CD4-positive, alpha-beta T cell (primary cell): ENCODE measurements around the gene AXIN1. TPM values are rescaled to one million over a fixed set of nuclear protein-coding genes. Genes with fewer than 3 reads are reported as not detected.

ENCODE experiments used
- ATAC-seq: fragments of 200-7000 bp; cut with Tn5 transposase; one replicate; pipeline ENCODE4 v1.10.0; 2022; ENCODE audit warnings: mild to moderate bottlenecking; ENCODE audit not compliant: poor library complexity
- CTCF ChIA-PET: fragments of 350-600 bp; sonication (Branson Sonifier 250); formaldehyde crosslinking; loops from one replicate; lab custom pipeline; 2021; ENCODE audit warnings: antibody characterized with exemption, inconsistent platforms; lab: Charles Lee
- POLR2A ChIA-PET: fragments of 350-600 bp; sonication (Branson Sonifier 250); formaldehyde crosslinking; loops from one replicate; lab custom pipeline; 2021; ENCODE audit warnings: antibody characterized with exemption, inconsistent platforms; lab: Charles Lee
- DNase-seq, 14 experiments: peaks; one replicate each; pipeline ENCODE4 v3.0.0-alpha.2; 2013 to 2020; ENCODE audit warnings: mixed read lengths in 2 of 14
- H3K27ac ChIP-seq, 2 donors: one replicate each; pipeline versions ENCODE4 v1.5.1 to v1.7.0; 2013; ENCODE audit warnings: low read length in 2 of 2, low read depth in 1 of 2, mild to moderate bottlenecking in 1 of 2
- H3K27me3 ChIP-seq, 2 experiments: 1 replicate in 1 of 2; 2 replicates in 1 of 2; pipeline versions ENCODE4 v1.6.1 to v1.7.0; 2013; ENCODE audit warnings: low read length in 2 of 2, control low read depth in 1 of 2, mild to moderate bottlenecking in 1 of 2, moderate library complexity in 1 of 2; ENCODE audit not compliant: insufficient read depth in 2 of 2, control insufficient read depth in 1 of 2
- H3K36me3 ChIP-seq: one replicate; pipeline ENCODE4 v1.6.1; 2013; ENCODE audit warnings: low read length, control low read depth; ENCODE audit not compliant: insufficient read depth
- H3K4me1 ChIP-seq: one replicate; pipeline ENCODE4 v1.6.1; 2013; ENCODE audit warnings: low read length, control low read depth; ENCODE audit not compliant: insufficient read depth
- H3K4me3 ChIP-seq: one replicate; pipeline ENCODE4 v1.5.1; 2013; ENCODE audit warnings: mild to moderate bottlenecking, low read length, moderate library complexity
- H3K9me3 ChIP-seq, 2 experiments: 1 replicate in 1 of 2; 2 replicates in 1 of 2; pipeline versions ENCODE4 v1.6.1 to v1.7.0; 2013; ENCODE audit warnings: low read length in 2 of 2, mild to moderate bottlenecking in 2 of 2, control low read depth in 1 of 2, moderate library complexity in 1 of 2; ENCODE audit not compliant: control insufficient read depth in 1 of 2, insufficient read depth in 1 of 2
- H3K27ac Mint-ChIP-seq: one replicate; pipeline ENCODE4 v1.8.0; 2020; ENCODE audit warnings: mixed read lengths
- H3K27me3 Mint-ChIP-seq: one replicate; pipeline ENCODE4 v1.8.0; 2021; ENCODE audit warnings: mixed read lengths
- H3K36me3 Mint-ChIP-seq: one replicate; pipeline ENCODE4 v1.8.0; 2021; ENCODE audit warnings: low read depth, mixed read lengths
- H3K4me1 Mint-ChIP-seq: one replicate; pipeline ENCODE4 v1.8.0; 2021; ENCODE audit warnings: low read depth, mixed read lengths
- H3K4me3 Mint-ChIP-seq: one replicate; pipeline ENCODE4 v1.8.0; 2020; ENCODE audit warnings: mild to moderate bottlenecking, mixed read lengths
- H3K9me3 Mint-ChIP-seq: one replicate; pipeline ENCODE4 v1.8.0; 2020; ENCODE audit warnings: mixed read lengths
- intact Hi-C, 2 experiments: fragments of 100-400 bp; cut with DNase I in 1 of 2; cut with micrococcal nuclease in 1 of 2; formaldehyde crosslinking; loops; one replicate each; pipeline versions ENCODE4 v1.15.1 to v1.9.0; 2023 to 2025; cut with DNase I, micrococcal nuclease
- total RNA-seq, 174 experiments: library from RNA in 2 of 174; stranded (reverse) in 2 of 174; gene quantifications; one replicate each; pipeline ENCODE4 v1.2.3 and lab custom pipeline; 2021 to 2026
- TF ChIP-seq, protein P1 (sequence below): fragments of 200-600 bp; IDR thresholded peaks from one replicate; pipeline ENCODE4 v1.8.0; 2022; ENCODE audit warnings: antibody characterized with exemption, mild to moderate bottlenecking

The AXIN1 gene
- total RNA-seq, 2 experiments from 2014 or later = 24.7 to 26.3 TPM

DNA sequence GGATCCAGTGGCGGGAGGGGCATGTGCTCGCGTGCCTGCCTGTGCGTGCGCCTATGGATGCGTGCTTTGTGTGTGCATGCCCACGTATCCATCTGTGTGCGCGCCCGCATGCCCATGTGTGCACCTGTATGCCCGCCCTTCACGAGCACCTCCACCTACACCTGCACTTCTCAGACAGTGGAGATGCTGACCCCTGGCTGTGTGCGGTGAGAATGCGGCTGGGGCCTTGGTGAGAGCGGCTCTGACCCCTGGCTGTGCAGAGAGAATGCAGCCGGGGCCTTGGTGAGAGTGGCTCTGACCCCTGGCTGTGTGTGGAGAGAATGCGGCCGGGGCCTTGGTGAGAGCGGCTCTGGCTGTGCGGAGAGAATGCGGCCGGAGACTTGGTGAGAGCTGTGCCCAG is 33.9 kb downstream of the AXIN1 start:
- ATAC-seq (no peak), DNase-seq (peak in 1 of 14 experiments; percentile 15)
- Histone ChIP-seq H3K27ac (no peak overlapping the region), H3K4me3 (no peak overlapping the region), H3K9me3 (no peaks in the 10 kb centered on the region), H3K36me3 (peaks cover 36% of the 10 kb centered on the region), H3K4me1 (peaks cover 53% of the 10 kb centered on the region), H3K27me3 (no peaks in the 10 kb centered on the region)
- Mint-ChIP-seq H3K27ac (no peak overlapping the region), H3K36me3 (peaks cover 31% of the 10 kb centered on the region), H3K4me1 (peaks cover 55% of the 10 kb centered on the region), H3K27me3 (no peaks in the 10 kb centered on the region), H3K4me3 (no peak overlapping the region), H3K9me3 (no peaks in the 10 kb centered on the region)
- ChIA-PET CTCF (no interaction called here), POLR2A (no interaction called here)
- TF ChIP-seq, protein P1, sequence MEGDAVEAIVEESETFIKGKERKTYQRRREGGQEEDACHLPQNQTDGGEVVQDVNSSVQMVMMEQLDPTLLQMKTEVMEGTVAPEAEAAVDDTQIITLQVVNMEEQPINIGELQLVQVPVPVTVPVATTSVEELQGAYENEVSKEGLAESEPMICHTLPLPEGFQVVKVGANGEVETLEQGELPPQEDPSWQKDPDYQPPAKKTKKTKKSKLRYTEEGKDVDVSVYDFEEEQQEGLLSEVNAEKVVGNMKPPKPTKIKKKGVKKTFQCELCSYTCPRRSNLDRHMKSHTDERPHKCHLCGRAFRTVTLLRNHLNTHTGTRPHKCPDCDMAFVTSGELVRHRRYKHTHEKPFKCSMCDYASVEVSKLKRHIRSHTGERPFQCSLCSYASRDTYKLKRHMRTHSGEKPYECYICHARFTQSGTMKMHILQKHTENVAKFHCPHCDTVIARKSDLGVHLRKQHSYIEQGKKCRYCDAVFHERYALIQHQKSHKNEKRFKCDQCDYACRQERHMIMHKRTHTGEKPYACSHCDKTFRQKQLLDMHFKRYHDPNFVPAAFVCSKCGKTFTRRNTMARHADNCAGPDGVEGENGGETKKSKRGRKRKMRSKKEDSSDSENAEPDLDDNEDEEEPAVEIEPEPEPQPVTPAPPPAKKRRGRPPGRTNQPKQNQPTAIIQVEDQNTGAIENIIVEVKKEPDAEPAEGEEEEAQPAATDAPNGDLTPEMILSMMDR = no peak
- intact Hi-C loops = no loop called here

- Histone ChIP-seq H3K36me3 (peaks cover 46% of the 10 kb centered on the region), H3K27me3 (no peaks in the 10 kb centered on the region), H3K27ac (no peak overlapping the region), H3K4me1 (peaks cover 47% of the 10 kb centered on the region), H3K9me3 (no peaks in the 10 kb centered on the region), H3K4me3 (no peak overlapping the region)
- CTCF ChIA-PET = no interaction called here
- POLR2A ChIA-PET = no interaction called here
- H3K27ac Mint-ChIP-seq = peak overlapping the region; percentile 27
- peaks cover 40% of the 10 kb centered on the region for H3K36me3 Mint-ChIP-seq
- H3K9me3 Mint-ChIP-seq = no peaks in the 10 kb centered on the region
- DNase-seq (no peak), ATAC-seq (no peak)
- intact Hi-C loops = no loop called here
- H3K4me1 Mint-ChIP-seq = peaks cover 47% of the 10 kb centered on the region
- no peak overlapping the region for H3K4me3 Mint-ChIP-seq
- TF ChIP-seq, protein P1 = no peak
- H3K27me3 Mint-ChIP-seq = no peaks in the 10 kb centered on the region
Measured at GRCh38 chr16:317583-317982, 34.9 kb downstream of the AXIN1 start.

- ChIA-PET CTCF (no interaction called here), POLR2A (no interaction called here)
- TF ChIP-seq, protein P1 = no peak
- no peak overlapping the region for H3K4me3 Mint-ChIP-seq
- no peaks in the 10 kb centered on the region for H3K9me3 Mint-ChIP-seq
- no peak overlapping the region for H3K27ac Mint-ChIP-seq
- ATAC-seq (no peak), DNase-seq (no peak)
- Histone ChIP-seq H3K4me3 (no peak overlapping the region), H3K9me3 (no peaks in the 10 kb centered on the region), H3K4me1 (peaks cover 46% of the 10 kb centered on the region), H3K27me3 (no peaks in the 10 kb centered on the region), H3K36me3 (peaks cover 53% of the 10 kb centered on the region), H3K27ac (no peak overlapping the region)
- peaks cover 44% of the 10 kb centered on the region for H3K4me1 Mint-ChIP-seq
- H3K27me3 Mint-ChIP-seq = no peaks in the 10 kb centered on the region
- peaks cover 47% of the 10 kb centered on the region for H3K36me3 Mint-ChIP-seq
- intact Hi-C loops = no loop called here
Measured at GRCh38 chr16:316741-317464, 35.6 kb downstream of the AXIN1 start.
